Stomach smooth muscle (tissue), 2 donors: Measurements from ENCODE around the gene CALML6.

Experiments used
- H3K27ac ChIP-seq: one replicate; pipeline ENCODE4 v1.7.0; 2013; ENCODE audit warnings: mild to moderate bottlenecking, low read length, inconsistent platforms
- H3K27me3 ChIP-seq, 2 donors: one replicate each; pipeline ENCODE4 v1.7.0; 2013; ENCODE audit warnings: low read length in 2 of 2; ENCODE audit not compliant: insufficient read depth in 2 of 2, control insufficient read depth in 1 of 2
- H3K36me3 ChIP-seq, 2 donors: one replicate each; pipeline ENCODE4 v1.7.0; 2013; ENCODE audit warnings: low read length in 2 of 2; ENCODE audit not compliant: control insufficient read depth in 2 of 2, insufficient read depth in 2 of 2
- H3K4me1 ChIP-seq: one replicate; pipeline ENCODE4 v1.7.0; 2013; ENCODE audit warnings: low read length; ENCODE audit not compliant: control insufficient read depth, insufficient read depth
- H3K4me3 ChIP-seq, 2 donors: one replicate each; pipeline ENCODE4 v1.7.0; 2013; ENCODE audit warnings: low read length in 2 of 2
- H3K9ac ChIP-seq, 2 donors: one replicate each; pipeline ENCODE4 v1.7.0; 2013; ENCODE audit warnings: low read length in 2 of 2, mild to moderate bottlenecking in 1 of 2
- H3K9me3 ChIP-seq, 2 donors: one replicate each; pipeline ENCODE4 v1.7.0; 2013; ENCODE audit warnings: low read length in 2 of 2; ENCODE audit not compliant: control insufficient read depth in 2 of 2
- donor health status: healthy.
- donor health status: Pancreatic carcinoma.

Gene CALML6

DNA sequence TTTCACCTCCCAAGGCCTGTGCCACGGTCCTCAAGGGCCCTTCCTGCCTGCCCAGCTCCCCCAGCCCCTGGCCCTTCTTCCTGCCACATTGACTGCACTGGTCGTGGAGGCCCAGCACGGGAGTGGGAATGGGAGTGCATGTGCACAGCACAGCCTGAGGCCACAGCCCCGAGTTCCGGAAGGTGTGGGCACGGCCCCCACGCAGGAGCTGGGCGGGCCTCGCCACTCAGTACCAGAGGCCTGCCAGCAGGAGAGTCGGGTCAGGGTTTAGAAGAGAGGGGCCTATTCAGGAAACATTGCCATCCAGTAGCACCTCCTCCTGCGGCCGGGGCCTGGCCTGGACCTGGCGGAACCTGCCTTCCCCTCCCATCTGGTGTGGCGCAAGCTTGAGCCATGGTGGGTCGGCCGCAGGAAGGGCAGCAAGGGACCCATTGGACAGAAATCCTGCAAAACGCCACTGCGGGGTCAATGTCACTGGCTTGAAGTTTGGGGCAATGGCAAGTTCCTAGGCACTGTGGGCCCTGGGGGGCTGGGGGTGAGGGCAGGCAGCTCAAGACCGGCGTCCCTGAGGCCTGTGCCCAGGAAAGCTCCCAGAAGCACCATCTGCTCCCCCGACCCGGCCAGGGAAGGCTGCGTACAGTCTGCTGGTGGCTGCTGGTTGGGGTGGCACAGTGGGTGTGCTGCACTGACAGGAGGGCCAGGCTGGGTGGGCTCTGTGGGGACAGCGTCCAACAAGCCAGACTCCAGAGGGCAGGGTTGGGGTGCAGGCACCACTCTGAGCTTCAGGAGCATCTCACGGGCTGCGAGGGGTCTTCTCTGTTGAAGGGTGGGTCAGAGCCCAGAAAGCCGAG is 5.8 kb downstream of the CALML6 start:
- Histone ChIP-seq H3K9me3 (no peaks in the 10 kb centered on the region), H3K27ac (no peak overlapping the region), H3K9ac (no peak overlapping the region), H3K4me1 (peaks cover 19% of the 10 kb centered on the region), H3K27me3 (no peaks in the 10 kb centered on the region), H3K4me3 (no peak overlapping the region), H3K36me3 (no peaks in the 10 kb centered on the region)

- H3K36me3 ChIP-seq = no peaks in the 10 kb centered on the region
- H3K4me3 ChIP-seq = no peak overlapping the region
- H3K4me1 ChIP-seq = peaks cover 19% of the 10 kb centered on the region
- H3K27me3 ChIP-seq = no peaks in the 10 kb centered on the region
- no peaks in the 10 kb centered on the region for H3K9me3 ChIP-seq
- H3K27ac ChIP-seq = no peak overlapping the region
- H3K9ac ChIP-seq = no peak overlapping the region
Measured at GRCh38 chr1:1921459-1921862, 6.4 kb downstream of the CALML6 start.

DNA sequence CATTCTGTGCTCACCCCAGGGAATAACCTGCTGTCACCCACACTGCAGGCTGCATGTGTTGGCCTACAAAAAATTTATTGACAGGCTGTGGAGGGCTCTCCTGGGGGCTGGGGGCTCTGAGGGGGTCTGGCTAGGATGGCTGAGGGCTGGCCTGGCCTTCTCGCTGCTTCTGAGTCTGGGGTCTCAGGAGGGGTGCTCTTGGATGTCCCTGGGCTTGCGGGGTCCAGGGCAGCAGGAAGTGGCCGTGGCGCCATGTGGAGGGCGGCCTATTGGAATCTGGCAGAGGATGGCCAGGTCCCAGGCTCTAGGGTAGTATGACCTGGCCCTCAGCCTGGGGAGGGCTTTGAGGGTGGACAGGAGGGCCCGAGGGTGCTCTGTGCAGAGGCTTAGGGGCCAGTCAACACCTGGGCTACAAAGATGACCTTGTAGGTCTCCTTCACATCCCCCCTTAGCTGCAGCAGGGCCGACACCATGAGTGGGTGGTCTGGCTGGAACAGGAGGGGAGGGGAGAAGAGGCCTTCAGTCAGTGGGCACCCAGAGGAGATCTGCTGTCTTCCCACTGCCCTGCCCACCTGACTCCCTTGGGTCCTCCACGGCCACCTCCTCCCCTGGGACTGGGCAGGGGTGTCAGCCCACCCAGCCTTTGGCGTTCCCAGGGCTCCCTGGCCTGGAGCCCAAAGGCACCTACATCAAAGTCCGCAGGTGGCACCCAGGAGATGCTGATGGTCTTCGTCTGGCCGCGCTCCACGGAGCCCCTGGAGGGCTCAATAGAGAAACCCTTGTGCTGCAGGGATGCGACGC is 7.0 kb downstream of the CALML6 start:
- no peak overlapping the region for H3K27ac ChIP-seq
- peaks cover 19% of the 10 kb centered on the region for H3K4me1 ChIP-seq
- no peaks in the 10 kb centered on the region for H3K36me3 ChIP-seq
- no peak overlapping the region for H3K4me3 ChIP-seq
- H3K9ac ChIP-seq = no peak overlapping the region
- no peaks in the 10 kb centered on the region for H3K27me3 ChIP-seq
- no peaks in the 10 kb centered on the region for H3K9me3 ChIP-seq

DNA sequence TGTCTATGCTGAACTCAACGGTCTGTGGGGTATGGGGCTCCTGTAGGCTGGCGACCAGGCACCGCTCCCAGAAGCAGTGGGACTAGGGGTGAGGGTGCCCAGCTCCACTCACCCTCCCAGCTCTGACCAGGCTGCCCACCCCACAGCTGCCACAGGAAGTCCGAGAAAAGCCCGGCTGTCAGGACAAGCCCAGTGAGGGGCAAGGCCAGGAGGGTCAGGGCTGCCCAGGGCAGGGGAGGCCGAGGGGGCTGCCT is 7.6 kb downstream of the CALML6 start:
- H3K4me1 ChIP-seq = peaks cover 19% of the 10 kb centered on the region
- H3K27ac ChIP-seq = no peak overlapping the region
- no peaks in the 10 kb centered on the region for H3K36me3 ChIP-seq
- no peaks in the 10 kb centered on the region for H3K9me3 ChIP-seq
- no peak overlapping the region for H3K4me3 ChIP-seq
- no peaks in the 10 kb centered on the region for H3K27me3 ChIP-seq
- H3K9ac ChIP-seq = no peak overlapping the region

DNA sequence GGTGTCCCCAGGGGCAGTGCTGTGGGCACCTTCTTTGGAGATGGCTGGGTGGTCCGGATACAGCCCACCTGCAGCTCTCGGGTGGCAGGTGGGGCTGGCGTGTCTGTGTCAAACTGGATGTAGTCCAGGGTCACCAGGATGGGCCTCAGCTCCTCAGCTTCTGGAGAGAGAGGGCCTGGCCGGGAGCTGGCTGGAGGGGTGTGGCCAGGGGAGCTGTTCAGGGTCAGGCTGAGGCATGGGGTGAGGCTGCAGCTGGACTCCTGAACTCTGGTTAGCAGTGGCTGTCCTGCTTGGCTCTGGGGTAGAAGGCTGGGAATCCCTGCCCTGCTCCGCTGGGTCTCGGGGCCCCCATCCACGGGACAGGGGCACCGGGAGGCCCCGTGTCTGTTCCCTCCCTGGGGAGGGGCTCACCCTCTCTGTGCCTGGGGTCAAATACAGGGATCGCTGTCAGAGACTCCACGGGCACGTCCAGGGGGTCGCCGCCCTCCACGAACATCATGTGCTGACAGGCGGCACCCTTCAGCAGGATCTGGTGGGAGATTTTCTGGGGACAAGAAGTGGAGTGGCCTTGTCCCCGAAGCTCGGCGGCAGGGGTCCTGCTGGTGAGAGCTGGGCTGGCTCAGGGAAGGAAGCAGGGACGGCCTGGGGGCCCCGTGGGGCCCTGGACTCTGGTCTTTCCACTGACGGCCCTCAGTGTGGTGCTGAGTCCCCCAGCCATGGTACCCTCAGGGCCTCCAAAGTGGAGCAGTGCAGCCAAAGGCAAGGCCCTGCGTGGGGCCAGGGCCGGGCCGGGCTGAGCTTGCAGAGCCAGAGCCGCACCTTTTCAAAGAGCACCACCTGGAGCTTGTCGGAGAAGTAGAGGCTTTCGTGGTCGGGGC is 8.1 kb downstream of the CALML6 start:
- Histone ChIP-seq H3K9me3 (no peaks in the 10 kb centered on the region), H3K27ac (no peak overlapping the region), H3K36me3 (no peaks in the 10 kb centered on the region), H3K4me3 (no peak overlapping the region), H3K9ac (no peak overlapping the region), H3K4me1 (peaks cover 15% of the 10 kb centered on the region), H3K27me3 (no peaks in the 10 kb centered on the region)

DNA sequence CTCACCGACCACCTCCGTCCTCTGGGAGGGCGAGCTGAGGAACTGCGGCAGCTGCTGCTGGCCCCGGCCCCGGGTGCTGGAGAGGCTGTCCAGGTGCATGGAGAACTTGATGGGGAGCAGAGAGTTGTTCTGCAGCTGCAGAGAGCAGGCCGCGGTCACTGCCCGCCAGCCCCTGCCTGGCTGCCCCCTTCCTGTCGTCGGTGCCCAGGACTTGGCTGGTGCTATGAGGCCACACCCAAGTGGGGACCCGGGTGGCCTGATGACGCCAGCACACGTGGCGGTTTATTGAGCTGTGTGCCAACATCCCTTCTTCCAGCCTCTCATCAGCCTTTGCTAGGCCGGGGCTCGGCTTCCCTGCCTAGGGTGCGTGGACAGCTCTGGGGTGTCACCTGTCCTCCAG is 9.3 kb downstream of the CALML6 start:
- Histone ChIP-seq H3K9ac (no peak overlapping the region), H3K9me3 (no peaks in the 10 kb centered on the region), H3K27ac (no peak overlapping the region), H3K4me3 (no peak overlapping the region), H3K27me3 (no peaks in the 10 kb centered on the region), H3K4me1 (peaks cover 5% of the 10 kb centered on the region), H3K36me3 (no peaks in the 10 kb centered on the region)

GRCh38 chr1:1924849-1925248 is 9.8 kb downstream of the CALML6 start:
- H3K27ac ChIP-seq = no peak overlapping the region
- peaks cover under 1% of the 10 kb centered on the region for H3K4me1 ChIP-seq
- H3K36me3 ChIP-seq = no peaks in the 10 kb centered on the region
- no peaks in the 10 kb centered on the region for H3K27me3 ChIP-seq
- H3K9me3 ChIP-seq = no peaks in the 10 kb centered on the region
- no peak overlapping the region for H3K9ac ChIP-seq
- H3K4me3 ChIP-seq = no peak overlapping the region

DNA sequence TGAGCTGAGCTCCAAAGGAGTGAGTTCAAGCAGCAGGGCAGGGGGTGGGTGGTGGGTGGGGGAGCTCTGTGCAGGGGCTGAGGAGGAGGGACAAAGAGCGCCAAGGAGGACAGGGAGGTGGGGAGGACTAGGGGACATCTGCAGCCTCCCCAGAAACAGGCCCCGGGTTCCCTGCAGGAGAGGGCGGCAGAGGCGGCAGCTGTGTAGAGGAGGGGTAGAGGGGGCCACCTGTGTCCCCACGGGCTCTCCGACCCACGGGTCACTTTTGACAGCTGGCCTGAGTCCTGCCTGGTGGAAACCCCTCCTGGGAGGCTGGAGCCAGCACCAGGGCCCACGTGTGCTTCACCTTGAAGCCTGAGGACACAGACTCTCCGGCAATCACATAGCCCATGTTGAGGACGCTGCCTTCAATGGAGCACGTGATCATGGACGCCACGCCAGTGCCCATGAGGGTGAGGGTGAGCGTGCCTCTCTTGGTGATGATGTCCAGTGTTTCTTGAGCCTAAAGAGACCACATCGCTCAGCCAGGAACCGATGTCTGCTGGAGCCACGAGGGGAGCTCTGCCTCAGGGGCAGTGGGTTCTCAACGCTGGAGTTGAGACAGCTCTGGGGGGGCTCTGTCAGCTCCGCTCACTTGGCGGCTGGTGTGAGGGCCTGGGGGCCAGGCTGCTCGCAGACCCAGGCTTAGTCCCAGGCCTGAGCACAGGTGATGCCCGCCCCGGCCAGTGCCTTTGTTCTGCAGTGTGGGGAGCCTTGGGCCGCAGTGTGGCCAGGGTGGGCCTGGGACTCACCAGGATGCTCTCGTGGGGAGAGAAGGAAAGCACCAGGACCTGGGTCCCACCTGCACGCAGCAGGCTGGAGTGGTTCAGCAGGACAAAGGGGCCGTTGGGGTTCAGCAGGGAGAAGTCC is 10.6 kb downstream of the CALML6 start:
- H3K9ac ChIP-seq = no peak overlapping the region
- no peaks in the 10 kb centered on the region for H3K36me3 ChIP-seq
- no peaks in the 10 kb centered on the region for H3K4me1 ChIP-seq
- no peak overlapping the region for H3K4me3 ChIP-seq
- H3K27me3 ChIP-seq = no peaks in the 10 kb centered on the region
- no peaks in the 10 kb centered on the region for H3K9me3 ChIP-seq
- H3K27ac ChIP-seq = no peak overlapping the region

DNA sequence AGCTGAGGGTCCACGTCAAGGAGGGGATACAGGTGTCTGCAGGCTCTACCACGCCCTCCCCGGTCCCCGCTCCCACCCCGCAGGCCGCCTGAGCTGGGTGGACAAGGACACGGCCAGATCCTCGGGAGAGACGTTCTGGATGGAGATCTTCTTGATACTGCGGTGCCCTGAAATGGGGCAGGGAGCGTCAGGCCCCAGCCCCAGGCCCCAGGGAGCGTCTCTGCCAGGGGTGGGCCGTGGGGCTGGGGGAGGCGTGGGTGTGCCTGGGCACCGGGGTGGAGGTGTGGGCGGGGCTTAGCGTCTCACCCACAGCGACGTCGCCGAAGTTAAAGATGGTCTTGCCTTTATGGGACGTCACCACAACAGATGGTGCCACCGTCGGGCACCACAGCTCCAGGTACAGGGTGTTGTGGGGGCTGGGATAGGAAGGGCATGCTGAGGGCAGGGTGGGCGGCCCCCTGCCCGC is 11.3 kb downstream of the CALML6 start:
- no peaks in the 10 kb centered on the region for H3K4me1 ChIP-seq
- H3K27me3 ChIP-seq = no peaks in the 10 kb centered on the region
- no peaks in the 10 kb centered on the region for H3K9me3 ChIP-seq
- no peaks in the 10 kb centered on the region for H3K36me3 ChIP-seq
- H3K9ac ChIP-seq = no peak overlapping the region
- H3K4me3 ChIP-seq = no peak overlapping the region
- no peak overlapping the region for H3K27ac ChIP-seq
